ENCODE measurements around the gene SSNA1.

Gene SSNA1

DNA sequence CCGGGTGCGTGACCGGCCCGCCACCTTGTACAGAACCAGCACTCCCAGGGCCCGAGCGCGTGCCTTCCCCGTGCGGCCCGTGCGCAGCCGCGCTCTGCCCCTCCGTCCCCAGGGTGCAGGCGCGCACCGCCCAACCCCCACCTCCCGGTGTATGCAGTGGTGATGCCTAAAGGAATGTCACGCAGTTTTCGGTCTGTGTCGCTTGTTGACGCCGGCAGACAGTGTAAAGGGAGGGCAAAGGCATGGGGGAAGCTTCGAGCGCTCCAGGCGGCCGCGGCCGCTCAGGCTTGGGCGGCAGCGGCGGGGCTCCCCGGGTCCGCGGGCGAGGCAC lies 19.9 kb upstream of the SSNA1 start:
- no peak for DNase-seq (ENCODE audit: low spot score)

DNA sequence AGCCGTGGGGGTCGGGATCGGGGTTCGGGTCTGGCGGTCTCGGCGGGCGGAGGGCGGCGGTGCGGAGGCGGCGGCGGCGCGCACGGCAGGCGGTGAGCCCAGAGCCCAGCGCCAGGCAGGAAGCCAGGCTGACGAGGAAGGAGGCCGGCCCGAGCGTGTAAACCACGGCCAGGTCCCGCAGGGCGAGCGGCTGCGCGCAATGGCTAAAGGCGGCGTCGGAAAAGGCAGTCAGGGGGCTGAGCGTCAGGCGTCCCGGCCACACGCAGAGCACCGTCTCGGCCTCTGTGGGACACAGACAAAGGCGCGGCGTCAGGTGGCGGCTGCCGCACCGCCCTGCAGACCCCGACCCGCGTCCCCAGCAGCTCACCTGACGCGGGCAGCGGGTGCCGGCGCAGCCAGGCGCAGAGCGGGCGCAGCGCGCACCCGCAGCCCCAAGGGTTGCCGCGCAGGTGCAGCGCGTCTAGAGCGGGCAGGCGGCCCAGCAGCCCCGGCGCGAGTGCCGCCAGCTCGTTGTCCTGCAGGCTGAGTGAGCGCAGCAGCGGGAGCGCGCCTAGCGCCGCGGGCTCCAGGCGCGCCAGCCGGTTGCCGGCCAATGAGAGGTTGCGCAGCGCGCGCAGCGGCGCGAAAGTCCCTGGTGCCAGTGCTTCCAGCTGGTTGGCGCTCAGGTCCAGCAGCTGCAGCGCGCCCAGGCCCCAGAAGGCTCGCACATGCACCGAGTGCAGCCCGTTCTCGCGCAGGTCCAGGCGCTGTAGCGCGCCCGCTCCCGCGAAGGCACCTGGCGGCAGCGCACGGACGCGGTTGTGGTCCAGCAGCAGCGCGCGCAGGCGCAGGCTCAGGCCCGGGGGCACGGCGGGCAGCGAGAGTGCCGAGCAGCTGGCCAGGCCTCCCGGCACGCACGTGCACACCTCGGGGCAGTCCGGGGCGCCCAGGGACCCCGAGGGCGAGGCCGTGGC lies 19.3 kb upstream of the SSNA1 start:
- DNase-seq (ENCODE audit: low spot score) = no peak

DNA sequence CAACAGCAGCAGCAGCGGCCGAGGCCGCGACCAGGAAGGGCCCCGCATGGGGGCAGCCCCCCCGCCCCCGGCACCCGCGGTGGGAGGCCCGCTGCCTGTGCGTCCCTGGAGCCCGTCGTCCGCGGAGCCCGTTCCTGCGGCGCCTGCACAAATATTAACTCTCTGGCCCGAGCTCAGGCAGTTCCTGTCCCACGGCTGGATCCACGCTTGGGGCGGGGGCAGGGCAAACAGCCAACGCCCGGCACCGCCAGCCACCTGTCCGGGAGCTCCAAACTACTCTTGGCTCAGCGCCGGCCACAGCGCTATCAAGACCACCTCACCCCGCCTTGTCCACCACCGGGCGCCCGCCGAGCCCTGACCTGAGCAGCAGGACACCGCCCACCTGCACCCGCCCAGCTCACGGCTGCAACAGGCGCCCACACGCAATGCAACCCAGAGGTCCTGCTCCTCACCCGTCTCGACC lies 18.5 kb upstream of the SSNA1 start, which contains the start of gene LRRC26:
LRRC26 (minus strand) TSS at position 156 of the 463 bp plus-strand sequence; CDS start at position 48, 108 bp downstream.
- no peak for DNase-seq (ENCODE audit: low spot score)

DNA sequence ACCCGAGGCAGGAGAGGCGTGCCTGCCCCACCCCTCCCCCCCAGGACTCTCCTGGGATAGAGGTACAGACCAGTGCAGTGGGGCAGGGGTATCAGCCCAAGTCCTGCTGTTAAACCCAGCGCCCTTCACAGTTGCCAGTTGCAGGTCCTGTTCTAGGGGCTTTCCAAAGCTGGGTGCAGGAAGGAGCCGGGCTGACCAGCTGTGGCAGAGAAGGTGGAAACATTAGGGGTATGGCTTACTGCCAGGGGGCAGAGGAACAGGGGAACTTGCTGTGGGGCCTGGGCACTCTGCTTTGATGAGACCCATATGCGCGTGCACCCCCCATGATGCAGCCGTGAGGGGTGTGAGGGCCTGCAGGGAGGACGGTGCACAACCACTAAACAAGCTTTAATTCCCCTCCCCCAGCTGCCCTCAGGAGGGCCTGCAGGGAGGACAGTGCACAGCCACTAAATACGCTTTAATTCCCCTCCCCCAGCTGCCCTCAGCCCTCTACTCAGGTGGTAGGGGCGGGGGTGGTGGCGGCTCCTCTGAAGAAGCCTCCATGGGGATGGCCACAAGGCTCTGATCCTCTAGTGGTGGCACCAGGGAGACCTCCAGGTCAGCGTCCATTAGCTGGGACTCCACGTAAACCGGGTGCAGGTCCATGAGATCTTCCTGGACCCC lies 17.9 kb upstream of the SSNA1 start:
- DNase-seq (ENCODE audit: low spot score) = no peak

DNA sequence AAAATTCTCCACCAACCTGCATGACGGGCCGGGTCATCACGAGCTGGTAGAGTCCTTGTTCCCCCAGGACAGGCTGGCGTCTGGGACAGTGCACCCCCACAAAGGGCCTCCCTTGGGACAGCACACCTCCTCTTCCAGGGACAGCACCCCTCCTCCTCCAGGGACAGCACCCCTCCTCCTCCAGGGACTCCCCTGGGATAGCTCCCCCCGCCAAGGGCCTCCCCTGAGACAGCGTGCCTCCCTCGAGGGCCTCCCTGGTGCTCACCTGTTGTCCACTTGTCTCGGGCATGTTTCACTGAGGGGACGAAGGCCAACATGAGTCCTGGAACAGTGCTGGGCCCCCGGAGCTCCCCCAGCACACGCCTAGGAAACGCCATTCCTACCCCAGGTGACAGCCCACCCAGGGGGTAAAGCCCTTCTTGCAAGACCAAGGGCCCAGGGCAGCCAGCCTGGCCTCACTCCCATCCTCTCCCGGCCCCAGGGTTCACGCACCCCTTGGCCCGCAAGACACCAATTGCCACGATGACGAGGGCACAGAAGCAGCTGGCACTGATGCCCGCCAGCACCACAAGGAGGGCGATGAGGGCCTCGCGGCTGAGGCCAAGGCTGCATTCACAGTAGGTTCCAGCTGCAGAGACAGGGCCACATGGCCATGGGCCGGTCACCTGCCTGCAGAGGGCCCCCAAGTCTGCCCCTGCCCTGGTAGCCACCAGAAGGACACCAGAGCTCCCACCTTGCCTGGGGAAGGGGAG lies 17.2 kb upstream of the SSNA1 start:
- DNase-seq (ENCODE audit: low spot score) = no peak

DNA sequence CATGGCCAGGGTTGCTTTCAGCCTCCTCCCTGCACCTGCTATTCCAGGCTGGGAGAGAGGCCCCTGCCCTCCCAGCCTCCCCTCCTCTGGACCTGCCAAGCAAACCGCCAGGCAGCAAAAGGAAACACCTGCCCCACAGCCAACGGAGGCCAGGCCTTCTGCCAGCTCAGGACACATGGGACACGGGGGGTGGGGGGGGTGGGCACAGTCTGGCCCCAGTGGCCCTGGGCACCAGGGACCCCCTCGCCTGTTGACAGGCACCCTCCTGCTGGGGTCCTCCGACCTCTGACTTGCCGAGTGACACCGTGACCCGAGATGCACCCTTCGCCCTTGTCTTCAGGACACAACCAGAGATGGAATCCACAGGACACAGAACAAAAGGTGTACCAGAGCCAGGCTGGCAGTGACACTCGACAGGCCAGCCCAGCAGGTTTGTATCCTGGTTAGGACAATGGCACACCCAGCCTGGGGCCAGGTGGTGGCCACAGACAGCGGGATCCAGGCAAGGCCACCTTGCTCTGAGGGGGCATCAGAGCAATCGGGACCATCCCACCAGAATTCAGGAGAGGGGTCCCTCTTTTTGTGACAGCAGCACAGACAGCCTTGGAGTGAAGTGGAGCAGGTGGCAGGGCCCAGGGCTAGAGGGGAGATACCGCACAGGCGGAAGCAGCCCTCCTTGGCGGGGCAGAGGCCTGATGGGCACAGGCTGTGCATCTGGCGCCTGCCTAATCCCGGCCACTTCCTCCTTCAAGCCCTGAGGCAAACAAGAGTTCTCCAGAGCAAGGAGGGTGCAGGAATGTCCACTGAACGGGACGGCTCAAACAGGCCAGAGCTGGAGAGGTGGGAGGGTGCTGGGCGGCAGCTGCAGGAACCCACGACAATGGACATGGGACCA lies 15.3 kb upstream of the SSNA1 start:
- DNase-seq (ENCODE audit: low spot score) = no peak

DNA sequence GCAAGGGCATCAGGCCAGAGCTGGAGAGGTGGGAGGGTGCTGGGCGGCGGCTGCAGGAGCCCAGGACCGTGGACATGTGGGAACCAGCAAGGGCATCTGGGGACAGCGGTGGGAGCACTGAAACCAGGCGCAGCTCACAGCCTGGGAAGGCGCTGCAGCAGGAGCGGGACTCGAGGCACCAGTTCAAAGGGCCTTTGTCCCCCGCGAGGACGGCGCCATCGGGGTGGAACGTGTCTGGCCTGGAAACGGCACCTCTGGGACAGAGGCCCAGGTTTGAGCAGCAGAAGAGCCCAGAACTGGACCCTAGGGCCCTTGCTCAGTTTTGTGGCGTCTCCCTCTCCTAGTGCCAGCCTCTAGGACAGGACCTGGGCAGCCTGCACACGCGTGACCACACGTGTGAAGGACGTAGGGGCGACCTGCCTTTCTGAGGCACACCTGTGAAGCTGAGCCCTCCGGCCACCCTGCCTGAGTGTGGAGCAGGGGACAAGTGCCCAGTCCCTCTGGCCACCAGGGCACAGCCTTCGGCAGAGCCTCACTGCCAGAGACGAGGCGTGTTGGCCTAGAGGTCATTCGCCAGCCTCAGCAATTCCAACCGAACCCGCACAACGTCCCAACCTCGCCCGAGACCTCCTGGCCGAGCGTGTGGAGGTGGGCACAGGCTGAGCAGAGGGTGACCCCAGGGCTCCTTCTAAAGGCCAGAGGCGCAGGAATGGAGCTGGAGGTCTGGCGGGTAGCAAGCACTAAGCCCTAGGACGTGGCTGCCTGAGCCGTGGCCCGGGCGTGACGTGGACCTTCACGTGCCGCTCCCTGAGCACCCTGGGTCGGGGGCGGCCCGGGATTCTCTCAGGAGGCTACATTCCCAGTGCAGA lies 14.4 kb upstream of the SSNA1 start:
- no peak for DNase-seq (ENCODE audit: low spot score)

DNA sequence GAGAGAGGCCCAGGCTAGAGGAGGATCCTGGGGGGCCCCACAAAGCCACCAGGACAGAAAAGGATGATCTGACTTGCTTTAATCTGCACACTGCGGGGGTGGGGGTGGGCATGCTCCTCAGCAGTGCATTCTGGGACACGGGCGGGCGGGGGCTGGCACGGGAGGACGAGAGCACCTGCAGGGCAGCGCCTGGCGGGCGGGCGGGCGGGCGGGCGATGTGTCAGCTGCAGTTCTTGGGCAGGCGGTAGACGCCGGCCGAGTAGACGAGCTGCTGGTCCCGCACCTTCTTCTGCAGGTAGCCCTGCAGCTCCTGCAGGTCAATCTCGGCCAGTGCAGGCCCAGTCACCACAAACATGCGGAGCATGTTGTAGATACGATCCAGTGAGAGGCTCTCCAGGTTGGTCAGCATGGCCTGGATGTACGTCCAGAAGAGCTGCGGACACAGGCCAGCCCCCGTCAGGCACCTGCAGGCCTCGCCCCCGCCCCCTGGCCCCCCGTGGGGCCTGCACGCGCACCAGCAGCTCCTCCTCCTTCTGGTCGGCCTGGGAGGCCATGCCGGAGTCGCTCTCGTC lies 13.7 kb upstream of the SSNA1 start:
- DNase-seq (ENCODE audit: low spot score) = no peak

DNA sequence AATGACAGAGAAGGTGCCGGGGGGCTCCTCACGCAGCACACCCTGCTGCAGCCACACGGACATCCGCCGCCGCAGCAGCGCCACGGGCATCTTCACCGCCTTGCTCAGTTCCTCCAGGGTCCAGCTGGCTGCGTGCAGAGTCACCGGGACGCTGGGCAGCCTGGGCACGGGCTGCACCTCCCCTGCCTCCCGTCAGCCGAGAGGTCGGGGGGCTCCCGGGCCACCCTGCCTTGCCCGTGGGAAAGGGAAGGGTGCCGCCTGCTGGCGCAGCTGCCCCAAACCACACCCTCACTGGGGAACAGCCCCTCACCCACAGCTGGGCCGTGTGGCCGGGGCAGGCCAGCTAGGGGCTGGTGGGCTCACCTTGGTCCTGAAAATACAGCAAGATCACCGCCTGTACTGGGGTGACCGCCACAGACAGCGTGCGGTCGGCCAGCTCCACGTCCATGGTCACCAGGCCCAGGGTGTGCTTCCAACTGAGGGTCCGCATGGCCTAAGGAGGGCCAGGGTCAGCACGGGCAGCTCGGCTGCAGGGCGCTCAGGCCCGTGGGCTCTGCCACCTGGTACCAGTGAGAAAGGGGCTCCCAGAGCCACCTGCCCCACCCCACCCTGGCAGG lies 13.0 kb upstream of the SSNA1 start:
- no peak for DNase-seq (ENCODE audit: low spot score)

DNA sequence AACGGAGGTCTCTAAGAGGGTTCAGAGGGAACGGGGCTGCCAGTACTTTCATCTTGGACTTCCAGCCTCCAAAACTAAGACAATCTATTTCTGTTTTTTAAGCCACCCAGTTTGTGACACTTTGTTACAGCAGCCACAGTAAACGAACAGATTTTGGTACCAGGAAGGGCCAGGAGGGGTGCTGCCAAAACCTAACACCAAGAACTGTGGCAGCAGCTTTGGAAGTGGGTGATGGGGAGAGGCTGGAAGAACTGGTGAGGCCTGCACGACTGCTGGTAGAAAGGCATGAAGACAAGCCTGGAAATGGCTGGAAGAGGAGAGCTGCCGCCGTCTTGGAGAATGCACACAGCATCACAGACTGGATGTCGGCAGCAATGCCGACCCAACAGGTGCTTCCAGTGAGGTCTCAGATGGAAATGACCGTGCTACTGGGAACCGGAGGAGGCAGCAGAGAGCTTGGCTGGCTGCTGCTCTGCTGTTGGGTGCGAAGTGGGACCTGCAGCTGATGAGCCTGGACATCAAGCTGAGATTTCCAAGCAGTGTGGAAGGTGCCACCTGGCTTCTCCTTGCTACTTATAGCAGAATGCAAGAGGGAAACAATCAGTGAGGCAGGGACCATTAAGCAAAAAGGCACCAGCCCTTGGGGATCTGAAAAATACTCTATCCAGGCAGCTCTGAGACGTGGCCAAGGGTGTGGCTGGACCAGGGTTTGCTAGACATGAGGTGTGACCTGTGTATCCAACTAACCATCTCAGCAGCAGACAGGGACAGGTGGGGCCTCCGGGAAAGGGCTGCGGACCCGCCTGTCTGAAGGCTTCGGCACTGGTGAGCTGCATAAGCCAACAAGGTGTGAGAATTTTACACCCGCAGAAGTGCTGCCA lies 11.9 kb upstream of the SSNA1 start:
- DNase-seq (ENCODE audit: low spot score) = no peak

DNA sequence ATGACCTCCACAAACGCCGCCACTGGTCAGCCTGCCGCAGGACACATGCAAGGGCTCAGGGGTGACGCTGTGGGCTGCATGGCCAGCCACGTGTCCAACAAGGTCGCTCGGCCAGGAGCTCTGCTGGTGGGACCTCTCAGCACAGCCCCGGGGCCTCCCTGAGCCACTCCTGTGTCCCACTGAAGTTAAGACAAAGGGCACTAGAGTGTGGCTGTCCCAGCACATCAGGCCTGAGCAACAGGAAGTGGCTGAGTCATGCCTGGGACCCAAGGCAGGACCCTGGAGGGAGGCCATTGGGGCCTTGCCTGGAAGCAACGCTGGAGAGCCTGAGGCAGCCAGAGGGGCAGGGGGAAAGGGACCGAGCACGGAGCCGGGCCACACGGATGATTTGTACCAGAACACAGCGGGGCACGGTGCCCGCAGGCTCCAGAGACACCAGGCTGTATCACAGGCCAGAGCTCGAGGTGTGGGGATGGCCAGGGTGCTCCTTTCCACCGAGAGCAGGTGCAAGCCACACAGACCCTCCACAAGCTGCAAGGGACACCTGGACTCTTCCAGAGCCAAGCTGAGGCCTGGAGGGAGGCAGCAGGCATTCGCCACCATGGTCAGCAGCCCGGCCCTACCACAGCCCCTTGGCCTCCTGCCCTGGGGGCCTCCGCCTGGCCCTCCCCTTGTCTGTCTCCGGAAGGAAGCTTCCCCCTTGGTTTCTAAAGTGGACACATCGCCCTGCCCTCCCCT lies 10.1 kb upstream of the SSNA1 start:
- DNase-seq (ENCODE audit: low spot score) = no peak

DNA sequence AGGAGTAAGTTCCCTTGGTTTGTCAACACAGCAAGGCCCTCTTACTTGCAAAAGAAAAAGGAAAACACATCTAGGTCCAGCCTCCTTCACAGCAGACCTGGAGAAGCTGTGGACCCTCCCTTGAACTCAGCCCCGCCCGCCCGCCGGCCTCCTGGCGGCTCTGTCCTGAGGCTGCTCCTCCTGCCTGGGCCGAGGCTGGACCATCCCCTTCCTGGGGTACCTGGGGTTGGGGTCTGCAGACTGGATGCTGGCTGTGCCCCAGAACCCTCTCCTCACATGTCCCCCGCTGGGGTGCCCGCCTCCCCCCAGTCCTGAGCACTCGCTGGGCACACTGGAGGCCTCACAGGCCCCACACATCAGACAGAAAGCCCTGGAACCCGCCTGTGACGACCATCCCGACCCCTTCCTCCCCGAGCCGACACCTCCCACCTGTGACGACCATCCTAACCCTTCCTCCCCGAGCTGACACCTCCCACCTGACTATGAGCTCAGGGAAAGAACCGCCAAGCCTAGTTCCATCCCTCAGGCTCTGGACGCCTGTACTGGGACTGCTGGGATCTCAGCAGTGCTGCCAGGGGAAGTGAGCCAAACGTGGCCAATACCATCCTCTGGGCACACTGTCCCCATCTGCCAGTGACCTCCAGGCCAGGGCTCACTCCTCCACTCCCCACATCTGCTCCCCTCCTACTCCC lies 9.4 kb upstream of the SSNA1 start:
- DNase-seq (ENCODE audit: low spot score) = no peak

DNA sequence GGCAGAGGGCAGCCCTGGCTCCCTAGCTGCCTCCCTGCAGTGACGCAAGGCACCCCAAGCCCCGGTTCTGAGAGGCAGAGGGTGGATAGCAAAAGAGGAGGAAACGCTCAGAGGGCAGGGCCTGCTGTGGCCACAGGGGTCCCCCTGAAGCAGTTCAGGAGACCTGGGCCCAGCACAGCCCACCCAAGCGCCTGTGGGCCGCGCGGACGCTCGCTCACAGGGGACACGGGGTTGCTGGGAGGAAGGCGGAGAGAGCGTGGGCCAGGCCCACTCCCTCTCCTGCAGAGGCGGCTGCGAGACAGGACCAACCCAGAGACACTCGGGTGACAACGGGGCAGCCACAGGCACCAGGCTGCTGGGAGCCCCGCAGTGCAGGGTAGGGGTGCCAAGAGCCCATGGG lies 8.7 kb upstream of the SSNA1 start:
- no peak for DNase-seq (ENCODE audit: low spot score)

DNA sequence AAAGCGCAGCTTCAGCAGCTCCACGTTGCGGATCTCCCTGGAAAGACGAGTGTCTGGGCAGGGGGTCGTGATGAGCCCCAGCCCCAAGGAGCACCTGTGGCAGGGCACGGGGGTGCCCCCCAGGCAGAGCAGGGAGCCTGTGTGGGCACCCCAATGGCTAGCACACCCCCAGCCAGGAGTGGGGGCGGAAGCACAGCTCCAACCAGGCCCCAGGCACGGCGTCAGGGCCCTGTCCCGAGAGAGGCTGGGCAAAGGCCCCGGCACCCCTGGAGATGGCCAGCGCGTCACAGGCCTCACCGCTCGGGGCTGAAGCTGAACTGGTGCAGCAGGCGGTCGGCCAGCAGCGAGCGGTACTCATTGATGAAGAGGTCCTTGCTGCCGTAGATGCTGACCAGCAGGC lies 8.0 kb upstream of the SSNA1 start:
- no peak for DNase-seq (ENCODE audit: low spot score)

DNA sequence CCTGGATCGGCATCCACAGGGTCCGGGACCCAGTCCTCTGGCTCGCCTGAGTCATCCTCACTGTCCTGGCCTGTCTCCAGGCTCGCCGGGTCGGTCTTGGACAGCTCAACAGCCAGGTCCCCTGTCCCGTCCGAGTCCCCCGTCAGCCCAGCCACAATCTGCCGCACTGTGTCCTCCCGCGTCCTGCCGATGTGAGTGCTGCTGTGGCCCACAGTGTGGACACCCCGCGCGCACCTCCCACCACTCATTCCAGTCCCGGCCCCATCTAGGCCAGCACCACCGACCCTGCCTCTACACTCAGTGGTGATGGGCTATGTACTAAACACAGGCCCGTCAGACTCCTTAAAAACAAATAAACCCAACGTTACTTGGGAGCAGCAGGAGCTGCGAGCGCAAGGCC lies 6.8 kb upstream of the SSNA1 start:
- no peak for DNase-seq (ENCODE audit: low spot score)

DNA sequence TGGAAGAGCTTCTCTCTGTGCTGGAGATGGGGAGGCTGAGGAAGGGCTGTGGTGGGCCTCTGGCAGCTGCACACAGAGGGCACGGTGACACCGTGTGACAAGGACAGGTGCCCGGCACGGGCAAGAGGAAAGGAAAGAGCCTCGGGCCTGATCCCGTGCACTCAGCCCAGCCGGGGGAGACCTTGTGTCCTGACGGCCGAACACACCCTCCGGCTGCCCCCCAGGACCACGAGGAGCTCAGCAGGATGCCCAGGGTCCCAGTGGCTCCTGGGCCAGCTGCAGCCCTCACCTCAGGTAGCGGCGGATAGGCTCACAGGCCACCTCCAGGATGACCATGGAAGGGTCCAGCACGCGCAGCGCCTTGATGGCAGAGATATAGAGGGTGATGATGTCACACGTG lies 5.6 kb upstream of the SSNA1 start:
- no peak for DNase-seq (ENCODE audit: low spot score)

DNA sequence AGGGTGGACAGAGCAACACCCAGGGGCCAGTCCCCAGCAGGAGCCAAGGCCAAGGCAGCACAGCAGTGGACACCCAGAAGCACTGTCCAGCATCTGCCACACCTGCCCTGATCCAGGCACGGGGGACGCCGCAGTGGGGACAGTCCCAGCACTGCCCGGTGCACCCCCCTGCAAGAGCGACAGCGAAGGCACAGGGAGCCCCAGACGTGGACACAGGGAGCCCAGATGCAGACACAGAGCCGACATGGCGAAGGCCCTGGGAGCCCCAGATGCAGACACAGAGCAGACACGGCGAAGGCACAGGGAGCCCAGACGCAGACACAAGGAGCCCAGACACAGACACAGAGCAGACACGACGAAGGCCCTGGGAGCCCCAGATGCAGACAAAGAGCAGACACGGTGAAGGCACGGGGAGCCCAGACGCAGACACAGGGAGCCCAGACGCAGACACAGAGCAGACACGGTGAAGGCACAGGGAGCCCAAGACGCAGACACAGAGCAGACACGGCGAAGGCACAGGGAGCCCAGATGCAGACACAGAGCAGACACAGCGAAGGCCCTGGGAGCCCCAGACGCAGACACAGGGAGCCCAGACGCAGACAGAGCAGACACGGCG lies 4.4 kb upstream of the SSNA1 start:
- DNase-seq (ENCODE audit: low spot score) = no peak
